T-helper 22 cell (primary cell): ENCODE data around the gene SLC22A3.
"Not testable (repeated sequence)": the region's sequence is repeated elsewhere in the genome, so short reads cannot be mapped to it uniquely, and the experiment has no call there.

Source experiments
- DNase-seq: peaks from one replicate; pipeline ENCODE4 v3.0.0-alpha.2; 2020; ENCODE audit warnings: low read depth

SLC22A3 gene, protein sequence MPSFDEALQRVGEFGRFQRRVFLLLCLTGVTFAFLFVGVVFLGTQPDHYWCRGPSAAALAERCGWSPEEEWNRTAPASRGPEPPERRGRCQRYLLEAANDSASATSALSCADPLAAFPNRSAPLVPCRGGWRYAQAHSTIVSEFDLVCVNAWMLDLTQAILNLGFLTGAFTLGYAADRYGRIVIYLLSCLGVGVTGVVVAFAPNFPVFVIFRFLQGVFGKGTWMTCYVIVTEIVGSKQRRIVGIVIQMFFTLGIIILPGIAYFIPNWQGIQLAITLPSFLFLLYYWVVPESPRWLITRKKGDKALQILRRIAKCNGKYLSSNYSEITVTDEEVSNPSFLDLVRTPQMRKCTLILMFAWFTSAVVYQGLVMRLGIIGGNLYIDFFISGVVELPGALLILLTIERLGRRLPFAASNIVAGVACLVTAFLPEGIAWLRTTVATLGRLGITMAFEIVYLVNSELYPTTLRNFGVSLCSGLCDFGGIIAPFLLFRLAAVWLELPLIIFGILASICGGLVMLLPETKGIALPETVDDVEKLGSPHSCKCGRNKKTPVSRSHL

DNA sequence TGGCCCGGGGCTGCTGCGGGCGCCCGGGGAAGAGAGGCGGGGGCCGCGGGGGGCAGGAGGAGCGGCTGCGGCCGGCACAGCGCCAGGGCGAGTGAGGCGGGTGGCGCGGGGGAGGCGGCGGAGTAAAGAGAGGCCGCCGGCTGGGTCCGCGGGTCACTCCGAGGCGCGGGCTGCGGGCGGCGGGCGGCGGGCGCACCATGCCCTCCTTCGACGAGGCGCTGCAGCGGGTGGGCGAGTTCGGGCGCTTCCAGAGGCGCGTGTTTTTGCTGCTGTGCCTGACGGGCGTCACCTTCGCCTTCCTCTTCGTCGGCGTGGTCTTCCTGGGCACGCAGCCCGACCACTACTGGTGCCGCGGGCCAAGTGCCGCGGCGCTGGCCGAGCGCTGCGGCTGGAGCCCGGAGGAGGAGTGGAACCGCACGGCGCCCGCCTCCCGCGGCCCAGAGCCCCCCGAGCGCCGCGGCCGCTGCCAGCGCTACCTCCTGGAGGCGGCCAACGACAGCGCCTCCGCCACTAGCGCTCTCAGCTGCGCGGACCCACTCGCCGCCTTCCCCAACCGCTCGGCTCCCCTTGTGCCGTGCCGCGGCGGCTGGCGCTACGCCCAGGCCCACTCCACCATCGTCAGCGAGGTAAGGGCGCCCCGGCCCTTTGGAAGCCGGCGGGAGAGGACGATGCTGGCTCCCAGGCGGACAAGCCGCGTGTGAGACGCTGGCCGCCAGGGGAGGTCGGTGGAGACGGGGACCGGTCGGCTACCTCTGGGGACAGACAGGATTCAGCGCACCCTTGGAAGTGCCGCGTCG, at the start of gene SLC22A3:
Gene SLC22A3, plus strand, starts transcription at position 156 of the 797 bp plus-strand sequence. Its CDS starts 42 bp downstream, at position 198.
- DNase-seq = no peak

DNA sequence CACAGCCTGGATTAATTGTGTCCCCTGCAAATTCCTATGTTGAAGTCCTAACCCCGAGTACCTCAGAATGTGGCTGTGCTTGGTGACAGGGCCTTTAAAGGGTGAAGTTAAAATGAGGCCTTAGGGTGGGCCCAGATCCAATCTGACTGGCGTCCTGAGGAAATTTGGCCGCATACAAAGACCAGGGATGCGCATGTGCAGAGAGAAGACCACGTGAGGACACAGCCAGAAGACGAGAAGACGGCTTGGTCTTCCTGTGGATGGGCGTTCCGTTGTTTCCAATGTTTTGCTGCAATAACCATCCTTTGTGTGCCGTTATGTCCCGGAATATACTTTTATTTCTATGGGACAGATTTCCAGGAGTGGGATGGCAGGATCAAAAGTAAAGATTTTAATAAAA, 48.6 kb upstream of the SLC22A3 start:
- DNase-seq = no peak

DNA sequence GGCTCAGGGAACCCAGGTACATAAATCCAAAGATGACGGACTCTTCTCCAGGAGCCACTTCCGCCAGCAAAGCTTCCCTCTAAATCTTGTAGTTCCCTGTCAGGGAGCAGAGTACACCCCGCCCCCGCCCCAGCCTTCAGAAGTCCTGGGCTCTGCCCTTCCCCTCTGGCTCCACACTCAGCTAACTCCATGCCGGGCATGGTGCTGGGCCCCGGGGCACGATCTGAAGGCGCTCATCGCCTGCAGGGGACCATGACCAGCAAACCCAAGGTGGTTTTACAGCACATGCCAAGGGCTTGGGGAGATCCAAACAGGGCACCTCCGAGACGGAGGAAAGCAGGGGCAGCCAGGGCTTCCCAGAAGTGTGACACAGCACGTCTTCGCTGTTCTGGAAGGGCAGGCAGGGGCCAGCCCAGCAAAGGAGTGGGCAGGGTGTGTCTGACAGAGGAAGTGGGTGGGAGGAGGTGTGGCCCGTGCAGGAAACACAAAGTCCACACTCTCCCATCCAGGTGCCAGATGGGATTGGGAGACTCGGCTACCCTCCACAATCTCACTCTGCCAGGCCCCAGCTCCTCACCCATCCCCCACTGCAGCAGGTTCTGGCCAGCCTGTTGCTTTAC, 48.0 kb upstream of the SLC22A3 start:
- no peak for DNase-seq

DNA sequence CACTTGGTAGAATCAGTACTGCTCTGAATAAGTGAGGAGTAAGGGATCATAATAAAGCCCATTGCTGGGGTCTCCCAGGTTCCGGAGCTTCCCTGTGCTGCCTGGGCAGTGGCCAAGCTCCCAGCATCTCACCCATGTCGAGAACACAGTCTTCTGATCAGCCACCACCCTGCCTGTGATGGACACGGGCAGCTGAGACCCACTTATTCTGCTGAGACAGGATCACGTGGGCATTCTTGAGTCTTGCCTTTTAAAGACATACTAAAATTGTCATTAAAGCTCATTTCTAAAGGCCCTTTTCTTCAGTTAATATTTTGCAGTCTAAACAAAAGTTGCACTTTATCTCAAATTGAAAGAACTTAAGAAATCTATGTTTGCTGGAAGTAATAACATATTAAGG, 46.8 kb upstream of the SLC22A3 start:
- DNase-seq = no peak

DNA sequence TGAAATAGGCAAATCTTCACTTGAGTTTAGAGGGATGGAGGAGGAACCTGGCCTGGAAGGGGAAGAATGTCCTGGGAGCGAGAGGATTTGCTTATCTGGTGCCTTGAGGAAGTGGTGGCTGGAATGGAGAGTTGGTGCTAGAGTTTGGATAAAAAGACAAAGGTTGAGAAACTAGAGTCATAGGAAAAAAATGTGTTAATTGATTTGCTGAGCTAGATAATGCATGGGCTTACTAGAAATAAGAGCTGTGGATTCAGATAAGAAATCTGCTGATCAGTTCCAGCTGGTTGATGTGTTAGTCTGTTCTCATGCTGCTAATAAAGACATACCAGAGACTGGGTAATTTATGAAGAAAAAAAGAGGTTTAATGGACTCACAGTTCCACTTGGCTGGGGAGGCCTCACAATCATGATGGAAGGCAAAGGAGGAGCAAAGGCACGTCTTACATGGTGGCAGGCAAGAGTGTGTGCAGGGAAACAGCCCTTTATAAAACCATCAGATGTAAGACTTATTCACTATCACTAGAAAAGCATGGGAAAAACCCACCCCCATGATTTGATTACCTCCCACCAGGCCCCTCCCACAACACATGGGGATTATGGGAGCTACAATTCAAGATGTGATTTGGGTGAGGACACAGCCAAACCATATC, 45.6 kb upstream of the SLC22A3 start:
- DNase-seq = not testable (repeated sequence)

DNA sequence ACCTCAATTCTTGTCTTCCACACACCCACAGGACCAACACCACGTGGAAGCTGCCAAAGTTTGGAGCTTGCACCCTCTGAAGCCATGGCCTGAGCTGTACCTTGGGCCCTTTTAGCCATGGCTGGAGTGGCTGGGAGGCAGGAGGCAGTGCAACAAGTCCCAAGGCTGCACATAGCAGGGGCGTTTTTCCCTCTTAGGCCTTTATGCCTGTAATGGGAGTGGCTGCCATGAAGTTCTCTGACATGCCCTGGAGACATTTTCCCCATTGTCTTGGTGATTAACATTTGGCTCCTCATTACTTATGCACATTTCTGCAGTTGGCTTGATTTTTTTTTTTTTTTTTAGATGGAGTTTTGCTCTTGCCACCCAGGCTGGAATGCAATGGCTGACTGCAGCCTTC, 44.4 kb upstream of the SLC22A3 start:
- no peak for DNase-seq

DNA sequence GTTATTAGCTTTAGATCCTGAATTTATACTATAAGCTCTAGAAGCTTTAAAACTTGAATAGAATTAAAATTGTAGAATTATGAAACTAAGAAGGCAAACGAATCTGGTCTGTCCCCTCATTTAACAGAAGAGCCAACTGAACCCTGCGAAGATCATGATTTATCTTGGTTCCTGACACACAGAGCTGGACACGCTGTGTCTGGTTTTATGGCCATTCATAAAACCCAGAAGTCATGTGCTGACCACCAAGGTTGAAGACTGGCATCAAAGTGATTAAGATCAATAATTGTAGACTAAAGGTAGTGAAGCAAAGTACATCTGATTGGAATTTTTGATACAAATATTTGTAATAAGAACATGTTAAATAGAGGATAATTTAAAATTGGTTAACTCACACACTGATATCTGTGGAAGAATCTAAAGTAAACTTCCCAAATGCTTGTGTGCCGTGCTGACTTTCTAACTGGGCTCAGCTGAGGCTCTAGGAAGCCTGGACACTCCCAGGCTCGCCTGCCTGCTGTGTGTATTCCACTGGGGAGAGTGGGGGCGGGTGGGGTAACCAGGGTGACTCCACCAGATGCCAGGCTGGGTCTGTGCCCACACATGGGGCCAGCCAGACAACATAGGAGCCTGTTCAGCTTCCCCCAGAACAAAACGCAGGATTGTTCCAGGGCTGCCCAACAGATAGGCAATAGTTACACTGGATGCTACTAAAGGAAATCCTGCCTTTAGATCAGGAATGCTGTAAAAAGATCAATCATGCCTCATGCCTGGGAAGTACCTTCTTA, 42.1 kb upstream of the SLC22A3 start:
- DNase-seq = no peak

DNA sequence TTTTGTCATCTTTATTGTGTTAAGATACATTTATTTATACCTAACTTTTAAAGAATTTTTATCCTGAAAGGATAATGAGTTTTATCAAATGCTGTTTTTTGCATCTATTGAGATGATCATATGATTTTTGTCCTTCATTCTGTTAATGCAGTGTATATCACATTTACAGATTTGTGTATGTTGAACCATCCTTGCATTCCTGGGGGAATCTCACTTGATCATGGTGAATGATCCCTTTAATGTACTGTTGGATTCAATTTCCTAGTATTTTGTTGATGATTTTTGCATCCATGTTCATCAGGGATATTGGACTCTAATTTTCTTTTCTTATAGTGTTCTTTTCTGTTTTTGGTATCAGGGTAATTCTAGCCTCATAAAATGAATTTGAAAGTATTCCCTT, 38.5 kb upstream of the SLC22A3 start:
- no peak for DNase-seq

DNA sequence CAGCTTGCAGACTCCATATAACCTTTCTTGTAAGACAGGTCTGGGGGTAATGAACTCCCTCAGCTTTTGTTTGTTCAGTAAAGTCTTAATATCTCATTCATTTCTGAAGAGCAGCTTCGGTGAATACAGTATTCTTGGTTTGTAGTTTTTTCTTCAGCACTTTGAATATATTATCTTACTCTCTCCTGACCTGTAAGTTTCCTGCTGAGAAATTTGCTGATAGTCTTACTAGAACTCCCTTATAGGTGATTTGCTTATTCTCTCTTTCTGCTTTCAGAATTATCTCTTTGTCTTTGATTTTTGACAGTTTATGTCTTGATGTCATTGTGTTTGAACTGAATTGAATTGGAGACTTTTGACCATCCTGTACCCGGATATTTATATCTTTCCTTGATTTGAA, 35.3 kb upstream of the SLC22A3 start:
- DNase-seq = no peak

DNA sequence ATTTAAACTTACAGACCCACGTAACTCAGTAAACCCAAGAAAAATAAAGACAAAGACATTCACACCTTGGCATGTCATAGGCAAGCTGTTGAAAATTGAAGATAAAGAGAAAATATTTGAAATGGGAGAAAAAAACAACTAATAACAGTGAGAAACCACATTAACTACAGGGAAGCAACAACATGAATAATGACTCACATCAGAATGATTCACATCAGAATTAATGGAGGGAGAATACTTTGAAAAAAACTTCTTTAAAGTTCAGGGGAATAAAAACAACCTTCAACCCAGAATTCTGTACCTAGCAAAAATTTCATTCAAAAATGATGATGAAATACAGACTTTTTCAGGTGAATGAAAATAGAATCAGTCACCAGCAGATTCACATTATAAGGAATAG, 32.9 kb upstream of the SLC22A3 start:
- DNase-seq = no peak

DNA sequence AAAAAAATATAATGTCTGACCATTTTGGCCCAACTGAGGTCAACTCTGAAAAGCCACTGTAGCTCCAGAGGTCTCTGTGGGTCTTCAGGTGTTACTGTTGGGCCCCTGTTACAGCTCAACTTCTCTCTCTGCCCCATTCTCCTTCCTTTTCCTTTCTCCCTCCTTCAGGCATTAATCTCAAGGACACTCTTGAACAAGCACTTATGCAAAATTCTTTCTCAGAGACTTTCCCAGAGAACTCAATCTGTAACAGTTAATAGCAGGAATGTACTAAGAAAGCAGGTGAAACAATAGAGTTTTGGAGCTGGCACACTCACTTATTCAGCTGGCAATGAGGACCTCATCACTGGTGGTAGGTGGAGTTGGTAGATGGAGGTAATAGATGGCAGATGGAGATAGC, 31.9 kb upstream of the SLC22A3 start:
- DNase-seq = no peak

DNA sequence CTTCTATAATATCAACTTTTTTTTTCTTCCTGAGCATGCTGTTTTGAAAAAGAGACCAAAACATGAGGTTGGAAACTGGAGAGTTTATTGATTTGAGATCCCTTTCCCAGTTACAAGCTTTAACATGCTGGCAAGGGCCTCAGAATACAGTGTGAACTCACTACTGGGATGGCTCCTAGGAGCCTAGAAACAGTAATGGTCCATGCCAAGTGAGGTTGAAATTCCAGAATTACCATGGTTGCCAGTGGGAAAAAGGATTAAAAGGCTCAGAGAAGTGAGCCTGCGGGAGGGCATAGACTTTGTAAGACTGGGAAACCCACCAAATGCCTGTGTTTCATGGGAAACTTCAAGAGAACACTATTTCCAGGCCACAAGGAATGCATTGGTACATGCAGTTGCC, 28.9 kb upstream of the SLC22A3 start:
- DNase-seq = no peak

DNA sequence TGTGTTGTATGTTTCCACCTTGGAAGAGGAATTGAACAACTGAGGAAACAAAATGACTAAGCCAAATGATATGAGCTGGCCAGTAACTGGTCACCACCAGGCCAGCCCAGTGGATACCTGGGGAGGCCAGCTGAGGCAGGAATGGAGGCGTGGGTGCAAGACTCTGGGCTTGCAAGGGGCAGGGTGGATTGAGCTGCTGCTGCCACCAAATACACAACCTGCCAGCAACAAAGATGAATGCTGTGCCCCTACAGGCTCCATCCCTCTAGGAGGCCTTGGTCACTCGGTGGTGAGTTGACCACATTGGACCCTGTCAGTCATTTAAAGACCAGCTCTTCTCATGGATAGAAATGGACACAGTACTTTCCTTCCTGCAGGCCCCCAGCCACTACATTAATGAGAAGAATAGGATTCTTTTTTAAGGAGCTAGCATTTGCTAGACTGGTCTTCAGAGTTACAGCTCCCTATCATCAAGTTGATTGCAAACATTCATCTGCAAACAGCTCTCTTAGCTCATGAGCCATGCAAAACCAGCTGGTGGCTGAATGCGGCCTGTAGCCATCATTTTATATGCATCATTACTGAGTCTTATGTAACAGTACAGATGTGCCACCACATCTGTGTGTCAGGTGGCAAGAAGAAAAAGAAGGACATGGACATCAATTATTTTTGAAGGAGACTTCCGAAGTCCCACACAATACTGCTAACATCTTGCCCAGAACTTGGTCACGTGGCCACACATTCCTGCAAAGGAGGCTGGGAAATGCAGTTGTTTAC, 26.3 kb upstream of the SLC22A3 start:
- DNase-seq = no peak

DNA sequence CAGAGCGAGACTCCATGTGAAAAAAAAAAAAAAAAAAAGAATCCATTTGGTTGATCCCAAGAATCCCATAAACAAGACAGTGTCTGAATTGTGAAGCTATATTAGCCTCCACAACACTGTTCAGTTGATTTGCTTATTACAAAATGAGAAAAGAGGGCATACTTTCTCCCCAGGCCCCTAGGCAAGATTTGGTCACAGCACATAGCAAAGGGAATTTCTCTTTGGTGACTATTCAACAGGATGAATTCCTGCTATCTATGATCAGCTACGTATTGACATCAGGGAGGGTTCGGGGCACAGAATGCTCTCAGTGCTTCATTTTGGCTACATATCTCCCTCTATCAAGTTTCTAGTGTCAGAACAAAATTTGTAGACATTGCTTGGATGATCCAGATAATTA, 20.2 kb upstream of the SLC22A3 start:
- DNase-seq = no peak

DNA sequence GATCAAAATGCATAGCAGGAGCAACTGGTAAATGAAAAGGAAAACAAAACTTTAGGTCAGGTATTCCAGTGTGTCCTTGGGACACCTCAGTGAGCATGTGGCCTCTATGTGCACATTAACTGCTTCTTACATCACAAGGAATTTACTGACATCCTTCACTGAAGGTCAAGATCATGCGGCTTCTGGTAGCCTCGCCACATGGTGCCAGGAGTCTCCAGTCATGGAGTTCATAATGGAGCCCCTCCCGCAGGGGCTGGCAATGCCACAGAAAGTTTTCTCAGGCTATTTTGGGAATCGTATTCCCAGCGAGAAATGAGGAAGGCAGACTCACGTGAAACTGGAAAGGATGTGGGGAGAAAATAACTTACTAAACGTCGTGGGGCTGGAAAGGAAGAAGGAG, 19.7 kb upstream of the SLC22A3 start:
- no peak for DNase-seq

DNA sequence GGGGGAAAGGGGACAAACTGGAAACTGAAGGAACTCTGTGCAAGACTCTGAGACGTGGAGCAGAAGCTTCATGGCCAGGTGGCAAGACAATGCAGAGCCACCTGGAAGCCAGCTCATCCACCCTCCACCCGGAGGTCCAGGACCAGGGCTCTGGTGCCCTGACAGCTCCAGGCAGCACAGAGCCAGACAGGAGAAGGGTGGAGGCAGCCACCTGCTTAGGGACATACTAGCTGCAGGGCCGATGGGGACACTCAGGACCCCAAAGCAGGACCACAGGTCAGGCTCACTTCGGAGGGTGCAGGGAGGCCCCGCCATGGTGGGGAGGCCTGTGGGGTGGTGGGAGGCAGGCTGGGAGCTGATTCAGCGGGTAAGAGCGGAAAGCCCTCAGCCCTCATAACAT, 19.0 kb upstream of the SLC22A3 start:
- DNase-seq = no peak

DNA sequence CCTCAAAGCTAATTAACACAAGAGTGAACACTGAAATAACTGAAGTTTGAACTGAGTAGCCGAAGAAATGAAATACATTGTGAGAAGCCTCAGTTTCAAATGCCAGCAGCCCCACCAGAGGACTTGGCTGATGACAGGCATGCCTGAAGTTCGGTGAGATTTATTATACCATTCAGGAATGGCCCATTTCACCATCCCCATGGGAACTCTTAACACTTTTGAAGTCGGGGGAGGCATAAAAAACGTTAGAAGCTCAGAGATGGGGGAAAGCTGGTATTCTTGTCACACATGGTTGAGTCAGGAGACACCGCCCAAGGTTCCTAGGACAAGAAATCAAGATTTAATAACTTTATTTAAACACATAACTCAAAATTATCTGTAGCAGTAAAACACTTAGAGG, 17.6 kb upstream of the SLC22A3 start:
- no peak for DNase-seq

DNA sequence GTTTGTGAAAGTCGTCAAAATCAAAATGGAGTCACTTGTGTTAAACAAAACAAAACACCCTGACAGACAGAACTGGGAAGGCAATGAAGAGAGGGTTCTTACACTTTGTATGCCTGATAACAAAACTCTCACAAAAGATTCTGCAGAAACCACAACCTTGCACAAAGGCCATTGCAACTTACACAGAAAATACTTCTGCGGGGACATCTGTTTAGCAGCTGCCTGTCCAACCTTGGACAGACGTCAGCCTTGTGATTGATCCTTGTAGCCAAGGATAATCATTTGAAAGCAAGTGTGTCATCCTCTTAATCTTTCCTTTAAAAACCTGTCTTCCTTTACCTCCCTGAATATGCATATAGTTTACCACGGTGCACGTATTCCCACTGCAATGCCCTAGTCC, 17.0 kb upstream of the SLC22A3 start:
- no peak for DNase-seq

DNA sequence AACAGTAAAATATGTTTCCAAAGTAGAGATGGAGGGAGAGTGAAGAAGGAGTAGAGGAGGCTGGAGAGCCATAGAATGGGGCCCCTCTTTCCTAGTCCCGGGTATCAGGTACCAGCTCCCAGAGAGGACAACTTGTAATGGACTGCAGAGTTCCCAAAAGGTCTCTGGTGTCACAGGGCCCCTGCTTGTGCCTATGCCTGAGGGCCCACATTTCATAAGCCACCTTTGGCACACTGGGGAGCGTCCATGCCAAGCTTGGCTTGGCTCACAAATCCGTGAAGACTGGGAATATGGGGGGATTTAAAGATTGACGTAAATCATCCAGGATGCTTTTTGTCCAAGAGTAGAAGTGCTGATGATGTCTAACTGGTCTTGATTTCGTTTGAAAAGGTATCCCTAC, 16.4 kb upstream of the SLC22A3 start:
- no peak for DNase-seq

DNA sequence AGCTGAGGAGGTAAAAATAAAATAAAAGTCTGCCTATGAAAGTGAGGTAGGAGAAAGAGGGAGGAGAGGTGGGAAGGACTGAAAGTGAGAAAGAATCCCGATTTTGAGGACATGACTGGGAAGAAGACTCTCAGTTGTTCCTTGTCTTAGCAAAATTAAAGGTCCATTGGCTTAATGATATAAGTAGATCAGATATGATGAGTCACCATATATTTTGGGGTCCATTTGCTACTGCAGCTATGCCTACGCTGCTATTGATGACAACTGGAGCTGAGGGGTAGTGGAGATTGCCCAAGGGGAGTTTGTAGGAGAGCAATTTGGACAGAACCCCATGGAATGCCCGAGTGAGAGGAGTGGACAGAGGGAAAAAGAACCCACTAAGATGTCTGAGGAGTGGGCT, 15.1 kb upstream of the SLC22A3 start:
- DNase-seq = no peak

DNA sequence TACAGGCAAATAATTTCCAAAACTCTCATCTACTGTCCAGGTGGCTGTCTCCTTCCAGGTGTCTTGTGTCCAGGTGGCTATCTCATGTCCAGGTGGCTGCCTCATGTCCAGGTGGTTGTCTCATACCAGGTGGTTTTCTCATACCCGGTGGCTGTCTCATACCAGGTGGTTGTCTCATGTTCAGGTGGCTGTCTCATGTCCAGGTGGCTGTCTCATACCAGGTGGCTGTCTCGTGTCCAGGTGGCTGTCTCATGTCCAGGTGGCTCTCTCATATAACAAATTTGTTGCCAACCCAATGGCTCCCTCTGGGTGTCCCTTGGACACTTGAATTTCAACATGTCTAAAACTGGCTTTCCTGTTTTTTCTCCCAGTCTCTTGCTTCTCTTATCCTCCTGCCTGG, 14.3 kb upstream of the SLC22A3 start:
- DNase-seq = no peak
